ENCODE data around the gene GRID1. TPM values are rescaled to one million over a fixed set of nuclear protein-coding genes. Genes with fewer than 3 reads are reported as not detected.

Gene GRID1
- total RNA-seq, 4 donors from 2014 or later: 0.40 to 1.9 (median 1.00) TPM

DNA sequence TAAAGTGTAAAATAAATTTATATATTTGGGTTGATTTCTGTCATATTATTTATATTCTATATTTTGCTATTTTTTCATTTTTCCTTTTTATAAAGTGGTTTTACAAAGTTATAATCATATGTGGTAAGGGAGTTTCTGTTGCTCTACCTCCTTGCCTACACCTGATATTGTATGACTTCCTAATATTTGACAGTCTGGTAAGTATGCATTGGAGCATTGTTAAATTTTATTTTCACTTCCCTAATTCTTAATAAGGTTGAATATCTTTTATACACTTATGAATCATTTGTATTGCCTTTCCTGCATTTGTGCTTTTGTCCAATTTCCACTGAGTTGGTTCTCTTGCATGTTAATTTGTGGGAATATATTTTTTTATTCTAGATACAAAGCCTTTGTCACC, 492.4 kb downstream of the GRID1 start:
- in situ Hi-C loops (cut with MboI; ENCODE audit: low pct_ligation_motif_present in 1 of 4, low pct_unique_long_range_greater_than_20kb in 1 of 4, low sequenced_read_pairs in 3 of 4): no loop called here
- Histone ChIP-seq H3K4me3 (no peak overlapping the region), H3K36me3 (no peaks in the 10 kb centered on the region), H3K27ac (no peak overlapping the region), H3K4me1 (no peaks in the 10 kb centered on the region), H3K9me3 (no peaks in the 10 kb centered on the region), H3K27me3 (no peaks in the 10 kb centered on the region)
- no peak for TF ChIP-seq POLR2AphosphoS5 (IDR thresholded peaks at IDR 0.05)
- TF ChIP-seq, protein P1, sequence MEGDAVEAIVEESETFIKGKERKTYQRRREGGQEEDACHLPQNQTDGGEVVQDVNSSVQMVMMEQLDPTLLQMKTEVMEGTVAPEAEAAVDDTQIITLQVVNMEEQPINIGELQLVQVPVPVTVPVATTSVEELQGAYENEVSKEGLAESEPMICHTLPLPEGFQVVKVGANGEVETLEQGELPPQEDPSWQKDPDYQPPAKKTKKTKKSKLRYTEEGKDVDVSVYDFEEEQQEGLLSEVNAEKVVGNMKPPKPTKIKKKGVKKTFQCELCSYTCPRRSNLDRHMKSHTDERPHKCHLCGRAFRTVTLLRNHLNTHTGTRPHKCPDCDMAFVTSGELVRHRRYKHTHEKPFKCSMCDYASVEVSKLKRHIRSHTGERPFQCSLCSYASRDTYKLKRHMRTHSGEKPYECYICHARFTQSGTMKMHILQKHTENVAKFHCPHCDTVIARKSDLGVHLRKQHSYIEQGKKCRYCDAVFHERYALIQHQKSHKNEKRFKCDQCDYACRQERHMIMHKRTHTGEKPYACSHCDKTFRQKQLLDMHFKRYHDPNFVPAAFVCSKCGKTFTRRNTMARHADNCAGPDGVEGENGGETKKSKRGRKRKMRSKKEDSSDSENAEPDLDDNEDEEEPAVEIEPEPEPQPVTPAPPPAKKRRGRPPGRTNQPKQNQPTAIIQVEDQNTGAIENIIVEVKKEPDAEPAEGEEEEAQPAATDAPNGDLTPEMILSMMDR (IDR thresholded peaks at IDR 0.05): no peak
- no peak for TF ChIP-seq EP300 (IDR thresholded peaks at IDR 0.05; ENCODE audit: low read depth)
- TF ChIP-seq POLR2A (IDR thresholded peaks at IDR 0.05): no peak
- intact Hi-C loops (cut with DNase I; ENCODE audit: low total_unique reads): no loop called here
- DNase-seq: no peak

- Histone ChIP-seq H3K4me3 (no peak overlapping the region), H3K36me3 (no peaks in the 10 kb centered on the region), H3K9me3 (no peaks in the 10 kb centered on the region), H3K27me3 (no peaks in the 10 kb centered on the region), H3K4me1 (no peaks in the 10 kb centered on the region), H3K27ac (no peak overlapping the region)
- 53 to 79% methylated on average over 1 to 3 of the region's 3 CpGs for WGBS, 2 donors (ENCODE audit: low coverage in 1 of 2)
- intact Hi-C loops (cut with DNase I; ENCODE audit: low total_unique reads) (no loop called here), in situ Hi-C loops (cut with MboI; ENCODE audit: low pct_ligation_motif_present in 1 of 4, low pct_unique_long_range_greater_than_20kb in 1 of 4, low sequenced_read_pairs in 3 of 4) (no loop called here)
- no peak for DNase-seq
- TF ChIP-seq POLR2A (IDR thresholded peaks at IDR 0.05) (no peak), EP300 (IDR thresholded peaks at IDR 0.05; ENCODE audit: low read depth) (no peak), POLR2AphosphoS5 (IDR thresholded peaks at IDR 0.05) (no peak)
- TF ChIP-seq, protein P1 (IDR thresholded peaks at IDR 0.05): no peak
Observed at GRCh38 chr10:85873063-85873462, 493.5 kb downstream of the GRID1 start.

- Histone ChIP-seq H3K9me3 (no peaks in the 10 kb centered on the region), H3K27ac (no peak overlapping the region), H3K36me3 (no peaks in the 10 kb centered on the region), H3K4me3 (no peak overlapping the region), H3K27me3 (no peaks in the 10 kb centered on the region), H3K4me1 (no peaks in the 10 kb centered on the region)
- intact Hi-C loops (cut with DNase I; ENCODE audit: low total_unique reads) (no loop called here), in situ Hi-C loops (cut with MboI; ENCODE audit: low pct_ligation_motif_present in 1 of 4, low pct_unique_long_range_greater_than_20kb in 1 of 4, low sequenced_read_pairs in 3 of 4) (no loop called here)
- TF ChIP-seq, protein P1 (IDR thresholded peaks at IDR 0.05): no peak
- TF ChIP-seq POLR2A (IDR thresholded peaks at IDR 0.05) (no peak), EP300 (IDR thresholded peaks at IDR 0.05; ENCODE audit: low read depth) (no peak), POLR2AphosphoS5 (IDR thresholded peaks at IDR 0.05) (no peak)
- DNase-seq: no peak
- WGBS, 2 donors (ENCODE audit: low coverage in 1 of 2): 20 to 80% methylated on average over 1 to 11 of the region's 11 CpGs
Observed at GRCh38 chr10:85868627-85869499, 497.7 kb downstream of the GRID1 start.

DNA sequence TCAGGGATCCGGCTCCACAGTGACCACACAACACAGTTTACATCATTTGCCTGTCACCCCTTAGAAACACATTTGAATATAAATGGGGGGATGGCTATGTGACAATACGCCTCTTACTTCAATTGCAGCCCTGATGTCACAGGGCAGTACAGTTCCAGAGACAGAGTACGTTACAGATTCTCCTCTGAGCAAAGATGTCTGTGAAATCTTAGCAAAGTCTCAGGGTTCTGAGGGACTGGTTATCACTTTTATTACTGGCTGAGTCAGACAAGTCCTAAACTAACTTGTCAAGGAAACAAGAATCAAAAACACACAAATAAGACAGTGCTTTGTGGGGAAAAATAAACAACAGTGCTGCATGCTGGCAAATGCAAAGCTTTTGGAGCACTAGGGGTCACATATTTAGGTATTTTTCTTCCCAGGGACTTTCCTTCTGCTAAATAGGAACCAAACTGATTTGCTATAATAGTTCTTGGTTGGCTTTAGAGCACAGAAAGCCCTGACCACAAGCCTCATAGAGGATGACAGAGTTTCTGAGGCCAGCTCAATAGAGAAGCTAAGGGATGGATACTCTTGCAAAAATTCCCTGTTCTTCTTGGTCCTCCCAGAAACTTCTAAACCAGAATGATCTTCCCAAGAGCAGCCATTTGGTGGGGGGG, 501.6 kb downstream of the GRID1 start:
- no peak overlapping the region for H3K27ac ChIP-seq
- 71 to 78% methylated on average over 3 of the region's 3 CpGs for WGBS, 2 donors (ENCODE audit: low coverage in 1 of 2)
- no peaks in the 10 kb centered on the region for H3K27me3 ChIP-seq
- H3K9me3 ChIP-seq: no peaks in the 10 kb centered on the region
- intact Hi-C loops (cut with DNase I; ENCODE audit: low total_unique reads) (no loop called here), in situ Hi-C loops (cut with MboI; ENCODE audit: low pct_ligation_motif_present in 1 of 4, low pct_unique_long_range_greater_than_20kb in 1 of 4, low sequenced_read_pairs in 3 of 4) (no loop called here)
- TF ChIP-seq, protein P1 (IDR thresholded peaks at IDR 0.05): no peak
- TF ChIP-seq POLR2A (IDR thresholded peaks at IDR 0.05): no peak
- no peak for TF ChIP-seq EP300 (IDR thresholded peaks at IDR 0.05; ENCODE audit: low read depth)
- TF ChIP-seq POLR2AphosphoS5 (IDR thresholded peaks at IDR 0.05): no peak
- no peak overlapping the region for H3K4me3 ChIP-seq
- no peaks in the 10 kb centered on the region for H3K4me1 ChIP-seq
- H3K36me3 ChIP-seq: no peaks in the 10 kb centered on the region
- DNase-seq: no peak
